Vagina (tissue), 2 donors: ENCODE measurements around the gene OSTF1. TPM values are rescaled to one million over a fixed set of nuclear protein-coding genes. Genes with fewer than 3 reads are reported as not detected.

ENCODE experiments used
- DNase-seq, 2 donors: peaks; one replicate each; pipeline ENCODE4 v3.0.0-alpha.2; 2017; ENCODE audit errors: extremely low spot score in 2 of 2
- H3K27ac ChIP-seq: fragments of 200-600 bp; sonication (generic); one replicate; pipeline ENCODE4 v1.5.1; 2019
- H3K27me3 ChIP-seq: fragments of 200-600 bp; sonication (generic); one replicate; pipeline ENCODE4 v1.5.1; 2019
- H3K36me3 ChIP-seq, 2 donors: fragments of 200-600 bp; sonication (generic); one replicate each; pipeline ENCODE4 v1.5.1; 2017 to 2019
- H3K4me1 ChIP-seq: fragments of 200-600 bp; sonication (generic); one replicate; pipeline ENCODE4 v1.5.1; 2019
- H3K4me3 ChIP-seq, 2 donors: fragments of 200-600 bp; sonication (generic); 1 replicate in 1 of 2; 2 replicates in 1 of 2; pipeline ENCODE4 v1.5.1; 2016 to 2019
- H3K9me3 ChIP-seq: fragments of 200-600 bp; sonication (generic); one replicate; pipeline ENCODE4 v1.5.1; 2019
- CTCF ChIP-seq, 3 experiments: fragments of 450-650 bp in 2 of 3; fragments of 200-600 bp in 1 of 3; sonication (generic) in 1 of 3; IDR thresholded peaks; one replicate each; pipeline ENCODE4 v1.5.1; 2017 to 2019; ENCODE audit warnings: antibody characterized with exemption in 3 of 3, mild to moderate bottlenecking in 2 of 3, moderate library complexity in 2 of 3
- POLR2A ChIP-seq, 2 donors: fragments of 450-650 bp; IDR thresholded peaks; one replicate each; pipeline ENCODE4 v1.6.1; 2017; ENCODE audit warnings: antibody characterized with exemption in 2 of 2, mild to moderate bottlenecking in 2 of 2, moderate library complexity in 2 of 2
- POLR2AphosphoS5 ChIP-seq, 2 donors: sonication (generic); formaldehyde crosslinking; IDR thresholded peaks; one replicate each; pipeline ENCODE4 v1.9.0; 2017; ENCODE audit warnings: antibody characterized with exemption in 2 of 2, mild to moderate bottlenecking in 2 of 2, low read depth in 1 of 2; ENCODE audit not compliant: insufficient read depth in 1 of 2
- intact Hi-C: fragments of 100-400 bp; cut with DNase I; formaldehyde crosslinking; loops from one replicate; pipeline ENCODE4 v1.15.1; 2023
- total RNA-seq: library from RNA; depleted of rRNA; stranded (reverse); fragments of >200 nt; gene quantifications from one replicate; pipeline ENCODE4 v1.2.3, GENCODE V29; 2016

OSTF1 gene
- total RNA-seq, 1 donor from 2014 or later, result 25.0 TPM

GRCh38 chr9:75130172-75130571 lies 41.9 kb downstream of the OSTF1 start:
- peaks cover 0 to 20% of the 10 kb centered on the region in 2 donors for H3K36me3 ChIP-seq
- TF ChIP-seq POLR2A (IDR thresholded peaks at IDR 0.05) (no peak), POLR2AphosphoS5 (IDR thresholded peaks at IDR 0.05; ENCODE audit: insufficient read depth in 1 of 2, low read depth in 1 of 2) (no peak), CTCF (IDR thresholded peaks at IDR 0.05) (no peak)
- H3K9me3 ChIP-seq, result no peaks in the 10 kb centered on the region
- no peak overlapping the region for H3K27ac ChIP-seq
- H3K4me3 ChIP-seq, result no peak overlapping the region
- peaks cover 10% of the 10 kb centered on the region for H3K4me1 ChIP-seq
- intact Hi-C loops, result no loop called here
- H3K27me3 ChIP-seq, result no peaks in the 10 kb centered on the region
- no peak for DNase-seq

- Histone ChIP-seq H3K36me3 (peaks cover 0 to 20% of the 10 kb centered on the region in 2 donors), H3K27ac (no peak overlapping the region), H3K4me1 (peaks cover 10% of the 10 kb centered on the region), H3K27me3 (no peaks in the 10 kb centered on the region), H3K9me3 (no peaks in the 10 kb centered on the region), H3K4me3 (no peak overlapping the region)
- DNase-seq, result no peak
- TF ChIP-seq POLR2AphosphoS5 (IDR thresholded peaks at IDR 0.05; ENCODE audit: insufficient read depth in 1 of 2, low read depth in 1 of 2) (no peak), CTCF (IDR thresholded peaks at IDR 0.05) (no peak), POLR2A (IDR thresholded peaks at IDR 0.05) (no peak)
- intact Hi-C loops, result no loop called here
Observed at GRCh38 chr9:75130621-75131230, 42.4 kb downstream of the OSTF1 start.

- H3K4me1 ChIP-seq, result peaks cover 10% of the 10 kb centered on the region
- no peaks in the 10 kb centered on the region for H3K27me3 ChIP-seq
- no peak overlapping the region for H3K4me3 ChIP-seq
- H3K9me3 ChIP-seq, result no peaks in the 10 kb centered on the region
- no peak overlapping the region for H3K27ac ChIP-seq
- intact Hi-C loops, result no loop called here
- DNase-seq, result no peak
- H3K36me3 ChIP-seq, result peaks cover 0 to 23% of the 10 kb centered on the region in 2 donors
- TF ChIP-seq POLR2AphosphoS5 (IDR thresholded peaks at IDR 0.05; ENCODE audit: insufficient read depth in 1 of 2, low read depth in 1 of 2) (no peak), CTCF (IDR thresholded peaks at IDR 0.05) (no peak), POLR2A (IDR thresholded peaks at IDR 0.05) (no peak)
Observed at GRCh38 chr9:75131700-75132099, 43.4 kb downstream of the OSTF1 start.

GRCh38 chr9:75132244-75132643 lies 43.9 kb downstream of the OSTF1 start:
- no peak overlapping the region for H3K4me3 ChIP-seq
- DNase-seq, result no peak
- no peaks in the 10 kb centered on the region for H3K27me3 ChIP-seq
- H3K9me3 ChIP-seq, result no peaks in the 10 kb centered on the region
- intact Hi-C loops, result no loop called here
- no peak overlapping the region for H3K27ac ChIP-seq
- peaks cover 10% of the 10 kb centered on the region for H3K4me1 ChIP-seq
- no peak for TF ChIP-seq CTCF (IDR thresholded peaks at IDR 0.05)
- TF ChIP-seq POLR2AphosphoS5 (IDR thresholded peaks at IDR 0.05; ENCODE audit: insufficient read depth in 1 of 2, low read depth in 1 of 2), result no peak
- TF ChIP-seq POLR2A (IDR thresholded peaks at IDR 0.05), result no peak
- peaks cover 0 to 28% of the 10 kb centered on the region in 2 donors for H3K36me3 ChIP-seq

DNA sequence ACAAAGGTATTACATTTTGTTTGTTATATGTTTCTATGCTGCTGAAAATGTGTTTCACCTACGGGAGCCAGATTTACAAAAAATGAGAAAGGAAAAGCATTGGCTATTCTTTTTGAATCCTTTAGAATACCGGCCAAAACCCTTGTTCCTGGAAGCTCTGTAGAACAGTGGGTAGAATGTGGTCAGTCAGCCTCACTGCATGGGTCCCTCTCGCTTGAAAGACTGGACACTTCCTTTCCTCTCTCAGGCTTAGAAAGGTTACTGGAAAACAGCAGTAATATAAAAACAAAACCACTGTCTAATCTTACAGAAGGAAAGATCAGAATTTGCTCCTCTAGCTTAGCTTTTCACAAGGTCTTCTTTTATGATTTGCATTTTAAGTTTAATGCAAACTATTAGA lies 45.1 kb downstream of the OSTF1 start:
- Histone ChIP-seq H3K27ac (no peak overlapping the region), H3K4me1 (peaks cover 10% of the 10 kb centered on the region), H3K36me3 (peaks cover 0 to 34% of the 10 kb centered on the region in 2 donors), H3K4me3 (no peak overlapping the region), H3K27me3 (no peaks in the 10 kb centered on the region), H3K9me3 (no peaks in the 10 kb centered on the region)
- no peak for DNase-seq
- intact Hi-C loops, result no loop called here
- TF ChIP-seq POLR2AphosphoS5 (IDR thresholded peaks at IDR 0.05; ENCODE audit: insufficient read depth in 1 of 2, low read depth in 1 of 2) (no peak), POLR2A (IDR thresholded peaks at IDR 0.05) (no peak)
